Stimulated activated naive CD4-positive, alpha-beta T cell treated with Interleukin-2 at 50 U/mL for 16 hours (primary cell): ENCODE data around the gene VPS8.
"Not testable (repeated sequence)": the region's sequence is repeated elsewhere in the genome, so short reads cannot be mapped to it uniquely, and the experiment has no call there.

ENCODE experiments used
- DNase-seq: peaks from one replicate; lab custom pipeline; 2025; lab: John Stamatoyannopoulos, UW

VPS8 gene

DNA sequence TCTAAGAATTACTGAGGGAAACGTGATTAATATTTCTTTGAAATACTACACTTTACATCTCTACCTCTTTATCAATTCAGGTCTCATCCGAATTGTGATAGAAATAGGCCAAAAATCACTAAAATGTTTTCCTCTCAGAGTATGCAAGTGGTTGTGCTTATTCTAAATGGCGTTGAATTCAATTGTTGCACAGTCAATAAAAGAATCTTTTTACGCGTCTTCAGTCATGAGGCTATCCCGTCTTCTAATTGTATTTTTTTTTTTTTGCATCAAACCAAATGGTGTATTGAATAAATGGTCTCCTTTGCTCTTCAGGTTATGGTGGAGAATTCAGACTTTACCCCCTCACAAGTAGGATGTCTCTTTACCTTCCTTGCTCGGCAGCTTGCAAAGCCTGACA lies 112.6 kb downstream of the VPS8 start:
- no peak for DNase-seq

DNA sequence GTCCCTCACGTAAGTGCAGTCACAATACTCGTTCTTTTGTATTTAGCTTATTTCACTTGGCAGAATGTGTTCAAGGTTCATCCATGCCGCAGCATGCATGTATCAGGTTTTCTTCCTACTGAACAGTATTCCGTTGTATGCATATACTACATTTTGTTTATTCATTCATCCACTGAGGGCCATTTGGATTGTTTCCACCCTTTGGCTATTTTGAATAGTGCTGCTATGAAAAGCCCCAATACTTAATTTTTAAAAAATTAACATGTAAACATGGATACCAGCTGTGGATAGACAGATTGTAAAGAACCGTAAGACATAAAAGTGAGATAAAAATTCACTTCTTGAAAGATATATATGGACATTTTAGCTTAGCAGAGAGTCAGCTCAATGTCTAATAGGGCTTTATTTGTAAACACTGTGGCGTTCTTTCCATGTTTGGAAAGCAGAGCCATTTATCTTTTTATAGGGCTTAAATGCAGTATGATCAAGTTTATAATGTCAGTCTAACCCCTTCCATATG lies 115.9 kb downstream of the VPS8 start:
- no peak for DNase-seq

DNA sequence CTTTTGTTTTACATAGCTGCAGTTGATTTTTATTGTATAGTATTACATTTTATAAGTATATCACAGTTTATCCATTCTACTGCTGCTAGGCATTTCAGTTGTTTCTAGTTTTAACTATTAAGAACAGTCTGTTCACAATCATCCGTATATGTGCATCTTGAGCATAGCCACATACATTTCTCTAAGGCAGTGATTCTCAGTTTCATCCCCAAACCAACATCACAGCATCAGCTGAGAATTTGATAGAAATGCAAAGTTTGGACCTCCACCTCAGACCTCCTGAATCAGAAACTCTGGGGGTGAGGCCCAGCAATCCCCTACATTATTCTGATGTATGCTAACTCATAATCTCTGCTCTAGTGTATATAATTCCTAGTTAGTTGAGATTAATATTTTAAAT lies 120.8 kb downstream of the VPS8 start:
- DNase-seq = no peak

DNA sequence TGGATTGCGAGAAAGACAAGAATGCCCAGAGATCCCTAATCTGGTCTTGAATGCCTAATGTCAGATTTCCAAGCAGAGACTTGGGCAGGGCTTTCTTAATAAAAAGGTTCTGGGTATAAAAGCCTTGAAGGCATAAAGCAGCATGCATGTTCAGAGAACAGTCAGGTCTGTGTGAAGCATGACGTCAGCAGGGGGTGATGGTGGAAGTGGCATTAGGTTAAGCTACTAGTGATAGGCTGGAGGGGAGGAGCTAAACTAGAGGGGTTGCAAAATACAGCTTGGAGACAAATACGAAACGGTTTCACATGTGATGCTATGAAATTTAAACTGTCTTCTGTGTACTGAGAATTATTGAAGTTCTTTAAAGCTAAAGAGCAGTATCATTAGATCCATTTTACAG lies 125.6 kb downstream of the VPS8 start:
- no peak for DNase-seq

DNA sequence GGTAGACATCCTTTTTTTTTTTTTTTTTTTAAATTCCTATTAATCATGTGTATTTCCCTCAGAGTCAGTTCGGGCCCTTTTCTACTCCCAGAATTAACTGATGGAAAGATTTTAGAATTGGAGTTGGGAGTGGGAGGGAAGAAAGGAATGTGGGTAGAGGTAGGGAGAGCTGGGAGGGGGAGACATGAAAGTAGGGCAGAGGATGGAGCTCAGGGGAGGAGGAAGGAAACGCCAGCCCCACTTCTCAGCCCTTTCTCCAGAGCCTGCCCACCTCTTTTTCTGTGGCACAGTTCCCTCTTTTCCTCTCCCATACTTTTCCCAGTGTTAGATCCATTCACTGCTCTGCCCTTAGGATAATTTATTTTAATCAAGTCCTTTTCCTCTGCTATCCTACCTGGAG lies 129.4 kb downstream of the VPS8 start:
- DNase-seq = no peak

DNA sequence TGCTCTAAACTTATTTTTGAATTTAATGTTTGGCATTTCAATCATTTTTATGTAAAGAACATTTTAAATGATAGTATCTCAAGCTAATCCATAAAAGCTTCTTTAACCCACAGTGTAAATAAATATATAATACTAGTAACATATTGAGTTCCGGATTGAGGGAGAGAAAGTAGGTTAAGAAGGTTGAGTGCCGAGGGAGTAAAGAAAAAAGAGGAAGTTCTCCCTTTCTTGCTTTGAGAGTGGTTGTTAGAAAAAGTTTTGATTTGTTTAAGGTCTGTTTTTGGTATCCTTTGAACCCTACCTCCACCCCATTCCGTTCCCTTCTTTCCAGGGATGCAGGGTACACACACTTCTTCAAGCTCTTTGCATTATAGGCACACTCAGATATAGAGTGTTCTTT lies 130.8 kb downstream of the VPS8 start:
- no peak for DNase-seq

DNA sequence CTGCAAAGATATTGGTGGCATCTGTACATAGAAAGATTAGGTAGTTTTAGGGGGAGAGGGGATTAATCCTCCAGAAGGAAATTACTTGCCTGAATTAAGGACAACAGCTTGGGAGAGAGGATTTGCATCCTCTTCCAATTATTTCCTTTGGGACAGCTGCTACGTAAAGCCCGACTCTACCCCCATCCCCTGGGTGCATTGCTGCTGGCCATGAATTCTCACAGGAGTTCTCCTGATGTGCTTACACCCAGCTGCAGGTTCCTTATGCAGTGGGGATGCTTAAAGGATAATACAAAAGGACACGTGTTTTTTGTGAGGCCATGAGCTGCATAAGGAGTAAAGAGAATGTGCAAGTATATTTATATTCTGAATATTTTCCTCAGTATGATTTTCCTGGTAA lies 132.3 kb downstream of the VPS8 start:
- DNase-seq = no peak

DNA sequence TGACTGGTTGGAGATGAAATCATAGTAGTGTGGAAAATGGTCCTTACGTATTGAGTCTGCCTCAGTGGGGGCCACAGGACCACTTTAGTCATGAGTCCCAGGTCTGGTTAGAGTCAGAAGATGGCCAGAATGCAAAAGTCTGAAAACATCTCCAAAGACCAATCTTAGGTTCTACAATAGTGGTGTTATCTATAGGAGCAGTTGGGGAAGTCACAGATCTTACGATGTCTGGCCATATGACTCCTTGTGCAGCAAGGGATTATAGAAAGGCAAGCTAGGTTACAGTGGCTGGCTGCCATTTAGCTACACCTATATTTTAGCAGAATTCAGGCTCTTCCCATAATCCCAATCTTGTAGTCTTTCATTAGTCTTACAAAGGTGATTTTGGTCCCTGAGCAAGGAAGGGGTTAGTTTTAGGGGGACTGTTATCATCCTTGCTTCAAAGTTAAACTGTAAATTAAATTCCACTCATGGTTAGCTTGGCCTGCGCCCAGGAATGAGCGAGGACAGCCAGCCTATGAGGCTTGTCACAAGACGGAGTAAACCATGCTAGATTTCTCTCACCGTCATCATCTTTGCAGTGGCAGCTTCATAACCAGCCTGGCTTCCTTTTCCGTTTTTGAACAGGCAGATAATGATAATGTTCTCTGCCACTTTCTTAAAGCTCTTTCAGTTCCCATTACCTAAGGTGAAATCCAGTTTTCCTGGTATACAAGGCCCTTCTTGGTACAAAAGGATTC lies 134.1 kb downstream of the VPS8 start:
- DNase-seq = no peak

DNA sequence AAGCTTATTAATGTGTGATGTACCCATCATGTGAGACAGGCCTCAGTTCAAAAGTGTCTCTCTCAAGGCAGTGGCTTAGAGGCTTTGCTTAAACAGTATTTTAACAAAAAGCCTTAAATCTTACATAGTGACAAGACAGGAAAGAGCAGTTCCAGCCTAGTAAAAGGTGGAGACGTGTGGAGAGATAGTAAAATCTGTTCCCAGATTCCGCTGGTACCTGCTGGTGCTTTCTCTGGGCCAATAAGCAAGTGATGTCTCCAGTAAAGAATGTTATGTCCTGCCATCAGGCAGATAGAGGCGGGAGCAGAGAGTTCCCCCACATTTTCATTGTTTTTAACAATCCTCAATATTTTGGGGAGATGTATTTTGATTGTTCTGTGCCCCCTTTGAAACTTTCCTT lies 135.0 kb downstream of the VPS8 start:
- DNase-seq = no peak

DNA sequence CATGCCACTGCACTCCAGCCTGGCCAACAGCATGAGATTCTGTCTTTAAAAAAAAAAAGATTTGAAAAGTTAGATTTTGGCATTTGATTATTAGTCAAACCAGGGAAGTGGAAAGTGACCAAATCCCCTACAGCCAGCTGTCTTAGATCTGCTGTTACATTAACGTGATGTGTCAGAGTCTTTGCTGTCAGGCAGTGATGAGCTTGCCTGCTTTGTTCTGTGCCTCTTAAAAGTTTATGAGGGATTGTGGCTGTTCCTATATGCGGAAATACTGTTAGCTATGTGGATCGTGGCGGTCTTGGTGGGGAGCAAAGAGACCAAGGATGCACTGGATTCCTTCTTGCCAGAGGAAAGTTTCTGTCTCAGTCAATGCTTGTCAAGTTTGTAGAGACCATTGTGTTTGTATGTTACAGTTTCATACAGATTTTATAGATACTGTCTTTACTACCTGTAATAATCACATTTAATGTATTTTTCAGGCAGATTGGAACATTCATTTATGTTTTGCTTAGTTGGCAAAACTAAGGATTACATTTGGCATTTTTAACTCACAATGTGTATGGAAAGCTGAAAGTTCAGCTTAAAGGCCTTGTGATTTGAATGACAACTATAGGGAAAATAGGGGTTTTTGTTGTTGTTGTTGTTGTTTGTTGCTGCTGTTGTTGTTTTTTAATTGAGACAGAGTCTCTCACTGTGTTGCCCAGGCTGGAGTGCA lies 137.4 kb downstream of the VPS8 start:
- no peak for DNase-seq

DNA sequence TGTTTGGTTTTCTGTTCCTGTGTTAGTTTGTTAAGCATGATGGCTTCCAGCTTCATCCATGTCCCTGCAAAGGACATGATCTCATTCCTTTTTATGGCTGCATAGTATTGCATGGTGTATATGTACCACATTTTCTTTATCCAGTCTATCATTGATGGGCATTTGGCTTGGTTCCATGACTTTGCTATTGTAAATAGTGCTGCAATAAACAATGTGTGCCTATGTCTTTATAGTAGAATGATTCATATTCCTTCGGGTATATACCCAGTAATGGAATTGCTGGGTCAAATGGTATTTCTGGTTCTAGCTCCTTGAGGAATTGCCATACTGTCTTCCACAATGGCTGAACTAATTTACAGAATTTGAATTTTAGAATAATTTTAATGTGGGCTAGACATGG lies 138.8 kb downstream of the VPS8 start:
- not testable (repeated sequence) for DNase-seq

DNA sequence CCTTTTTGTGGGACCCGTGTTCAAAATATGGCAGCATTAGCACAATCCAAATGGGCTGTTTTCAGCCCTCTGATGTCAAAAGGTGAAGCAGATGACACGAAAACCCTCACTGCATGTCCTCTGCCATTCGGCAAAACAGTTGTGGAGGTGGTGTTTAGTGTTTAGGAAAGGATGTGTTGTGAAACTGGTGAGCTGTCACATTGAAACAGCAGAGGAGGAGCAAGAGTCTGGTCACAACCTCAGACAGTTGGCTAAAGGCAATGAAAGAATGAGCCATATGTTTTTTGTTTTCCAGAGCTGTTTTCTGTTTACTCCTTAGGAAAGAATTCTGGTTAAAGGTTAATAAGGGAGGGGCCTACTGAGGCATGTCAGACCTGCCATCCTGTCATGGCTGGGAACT lies 140.7 kb downstream of the VPS8 start:
- DNase-seq = no peak

DNA sequence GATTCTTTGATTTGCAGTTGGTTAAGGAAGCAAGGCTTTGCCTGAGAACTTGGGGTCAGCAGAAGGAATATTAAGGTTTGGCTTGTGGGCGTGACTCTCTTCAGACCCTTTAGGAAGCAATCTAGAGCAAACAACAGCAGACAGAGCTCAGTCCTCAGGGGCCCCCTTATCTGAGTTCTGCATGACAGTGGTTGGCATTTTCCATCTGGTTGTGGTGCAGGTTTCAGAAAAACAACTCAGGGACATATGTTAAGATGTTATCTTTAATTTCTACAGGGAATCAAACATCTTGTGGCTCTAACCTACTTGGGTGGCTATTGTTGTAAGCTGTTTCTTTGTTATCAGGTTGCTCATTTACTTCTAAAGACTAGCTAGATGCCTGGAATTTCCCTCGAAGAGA lies 141.4 kb downstream of the VPS8 start:
- DNase-seq = no peak

DNA sequence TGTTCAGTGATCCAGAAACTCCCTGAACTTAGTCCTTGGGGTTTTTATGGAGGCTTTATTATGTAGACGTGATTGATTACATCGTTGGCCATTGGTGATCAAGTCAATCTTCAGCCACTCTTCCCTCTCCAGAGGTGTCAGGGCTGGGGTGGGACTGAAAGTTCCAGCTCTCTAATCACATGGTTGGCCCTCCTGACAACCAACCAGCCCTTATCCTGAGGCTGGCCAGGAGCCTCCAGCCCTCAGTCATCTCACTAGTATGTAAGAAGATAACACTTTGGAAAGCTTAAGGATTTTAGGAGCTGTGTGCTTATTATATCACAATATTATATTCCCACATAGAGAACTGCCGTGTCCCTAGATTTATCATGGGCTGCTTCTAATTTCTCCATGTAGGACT lies 142.3 kb downstream of the VPS8 start:
- DNase-seq = no peak

DNA sequence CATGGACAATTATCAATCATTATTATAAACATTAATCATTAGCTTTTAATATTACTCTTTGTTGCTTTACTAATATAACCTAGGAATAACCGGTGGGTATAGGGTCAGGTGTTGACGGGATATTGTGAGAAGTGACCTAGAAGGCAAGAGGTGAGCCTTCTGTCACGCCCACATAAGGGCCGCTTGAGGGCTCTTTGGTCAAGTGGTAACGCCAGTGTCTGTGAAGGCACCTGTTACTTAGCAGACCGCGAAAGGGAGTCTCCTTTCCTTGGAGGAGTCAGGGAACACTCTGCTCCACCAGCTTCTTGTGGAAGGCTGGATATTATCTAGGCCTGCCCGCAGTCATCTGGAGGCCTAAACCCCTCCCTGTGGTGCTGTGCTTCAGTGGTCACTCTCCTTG lies 142.9 kb downstream of the VPS8 start:
- DNase-seq = not testable (repeated sequence)

DNA sequence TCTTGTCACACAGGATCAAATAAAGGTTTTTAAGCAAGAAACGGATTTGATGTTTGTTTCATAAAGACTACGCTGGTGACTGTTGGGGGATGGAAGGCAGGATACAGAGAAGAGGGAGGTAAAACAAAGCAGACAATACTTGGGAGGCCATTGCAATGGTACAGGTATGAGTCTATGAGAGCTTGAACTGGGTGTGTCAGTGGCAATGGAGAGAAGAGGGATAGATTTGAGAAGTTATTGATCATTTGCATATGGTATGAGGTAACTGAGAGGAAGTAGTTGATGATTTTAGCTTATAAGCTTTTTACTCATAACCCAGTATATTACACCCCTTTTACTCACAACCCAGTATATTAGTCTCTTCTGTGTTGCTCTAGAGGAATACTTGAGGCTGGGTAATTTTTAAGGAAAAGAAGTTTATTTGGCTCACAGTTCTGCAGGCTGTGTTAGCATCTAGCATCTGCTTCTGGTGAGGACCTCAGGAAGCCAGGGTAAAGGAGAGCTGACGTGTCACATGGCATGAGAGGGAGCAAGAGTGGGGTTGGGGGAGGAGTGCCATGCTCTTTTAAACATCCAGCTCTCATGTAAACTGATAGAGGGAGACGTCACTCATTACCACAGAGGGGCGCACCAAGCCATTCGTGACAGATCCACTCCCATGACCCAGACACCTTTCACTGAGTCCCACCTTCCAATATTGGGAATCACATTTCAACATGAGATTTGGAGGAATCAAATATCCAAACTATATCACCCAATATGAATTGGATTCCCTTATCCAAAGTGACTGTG lies 153.9 kb downstream of the VPS8 start:
- no peak for DNase-seq

DNA sequence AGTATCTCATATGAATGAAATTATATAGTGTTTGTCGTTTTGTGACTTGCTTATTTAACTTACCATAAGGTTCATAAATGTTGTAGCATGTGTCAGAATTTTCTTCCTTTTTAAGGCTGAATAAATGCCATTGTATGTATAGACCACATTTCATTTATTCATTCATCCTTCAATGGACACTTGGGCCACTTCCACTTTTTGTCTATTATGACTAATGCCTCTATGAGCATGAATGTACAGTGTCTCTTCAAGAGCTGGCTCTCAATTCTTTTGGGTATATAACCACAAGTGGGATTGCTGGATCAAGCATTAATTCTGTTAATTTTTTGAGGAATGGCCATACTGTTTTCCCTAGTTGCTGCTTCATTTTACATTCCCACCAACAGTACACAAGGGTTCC lies 156.1 kb downstream of the VPS8 start:
- no peak for DNase-seq

DNA sequence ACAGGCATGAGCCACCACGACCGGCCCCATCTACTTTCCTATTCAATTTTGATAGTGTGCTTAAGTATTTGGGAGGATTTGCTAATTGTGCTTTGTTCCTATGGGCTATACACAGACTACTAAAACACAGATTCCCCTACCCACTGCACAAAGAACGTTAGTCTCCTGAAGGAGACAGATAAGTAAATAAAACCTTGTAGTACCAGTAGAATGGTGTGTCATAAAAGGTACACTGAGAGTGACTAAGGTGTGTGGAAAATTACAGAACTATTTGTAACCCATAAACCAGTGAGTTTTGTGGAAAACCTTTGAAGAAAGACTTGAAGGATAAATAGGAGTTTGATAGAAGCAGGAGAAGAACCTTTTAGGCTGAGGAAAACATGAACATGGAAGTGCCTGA lies 158.2 kb downstream of the VPS8 start:
- DNase-seq = no peak

DNA sequence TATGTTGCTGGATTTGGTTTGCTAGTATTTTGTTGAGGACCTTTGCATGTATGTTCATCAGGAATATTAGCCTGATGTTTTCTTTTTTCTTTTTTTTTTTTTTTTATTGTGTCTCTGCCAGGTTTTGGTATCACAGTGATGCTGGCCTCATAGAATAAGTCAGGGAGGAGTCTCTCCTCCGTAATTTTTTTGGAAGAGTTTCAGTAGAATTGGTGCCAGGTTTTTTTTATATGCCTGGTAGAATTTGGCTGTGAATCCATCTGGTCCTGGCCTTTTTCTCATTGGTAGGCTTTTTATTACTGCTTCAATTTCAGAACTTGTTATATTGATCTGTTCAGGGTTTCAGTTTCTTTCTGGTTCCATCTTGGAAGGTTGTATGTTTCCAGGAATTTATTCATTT lies 165.8 kb downstream of the VPS8 start:
- no peak for DNase-seq

DNA sequence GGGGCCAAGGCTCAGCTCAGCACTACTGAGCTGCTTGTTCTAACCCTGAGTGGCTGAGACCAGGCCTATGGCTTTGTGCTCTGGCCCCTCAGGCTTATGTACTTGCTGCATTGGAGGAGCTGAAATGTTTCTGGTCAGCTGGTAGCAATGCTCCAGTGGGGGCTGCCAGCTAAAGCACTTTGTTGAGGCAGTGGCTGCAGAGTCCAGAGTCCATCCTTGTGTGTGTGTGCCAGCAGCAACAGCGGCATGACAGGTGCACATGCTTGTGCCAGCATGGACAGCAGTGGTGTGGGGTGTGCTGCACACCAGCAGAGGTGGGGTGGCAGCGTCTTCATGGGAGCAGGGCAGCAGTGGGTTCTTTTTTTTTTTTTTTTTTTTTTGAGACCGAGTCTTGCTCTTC lies 169.1 kb downstream of the VPS8 start:
- DNase-seq = no peak

DNA sequence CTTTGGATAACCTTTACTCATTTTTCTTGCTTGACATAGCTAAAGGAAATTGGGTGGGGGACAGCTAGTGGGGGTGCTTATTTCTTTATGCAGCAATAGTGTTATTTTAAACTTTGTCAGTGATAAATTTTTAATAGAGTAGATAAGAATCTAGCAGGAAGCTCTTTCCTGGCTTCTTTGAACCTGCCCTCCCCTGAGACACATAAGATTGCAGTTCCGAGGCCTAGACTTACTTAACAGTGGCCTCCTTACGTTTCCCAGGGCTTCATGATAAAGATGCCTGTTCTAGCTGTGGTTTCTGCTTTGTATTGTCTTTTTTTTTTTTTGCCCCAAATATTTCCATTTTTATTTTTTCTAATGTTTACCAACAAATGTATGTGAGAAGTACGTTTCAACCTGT lies 170.1 kb downstream of the VPS8 start:
- no peak for DNase-seq

DNA sequence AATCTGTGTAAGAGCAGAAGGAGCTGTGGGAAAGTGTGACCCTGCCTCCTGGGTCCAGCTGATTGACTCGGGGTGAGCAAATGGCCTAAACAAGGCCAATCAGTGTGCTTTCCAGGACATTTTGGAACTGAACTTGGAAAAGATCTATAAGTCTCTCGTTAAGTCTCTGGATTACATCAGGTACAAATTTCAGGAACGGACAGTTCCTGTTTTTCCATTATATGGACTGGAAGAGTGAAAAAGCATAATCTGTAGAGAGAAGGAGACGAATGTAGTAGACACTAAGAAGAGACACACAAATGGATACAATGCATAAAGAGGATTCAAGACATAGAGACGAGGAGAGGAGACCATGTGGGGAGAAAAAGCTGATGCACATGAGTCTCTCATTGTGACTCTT lies 173.6 kb downstream of the VPS8 start:
- DNase-seq = no peak

DNA sequence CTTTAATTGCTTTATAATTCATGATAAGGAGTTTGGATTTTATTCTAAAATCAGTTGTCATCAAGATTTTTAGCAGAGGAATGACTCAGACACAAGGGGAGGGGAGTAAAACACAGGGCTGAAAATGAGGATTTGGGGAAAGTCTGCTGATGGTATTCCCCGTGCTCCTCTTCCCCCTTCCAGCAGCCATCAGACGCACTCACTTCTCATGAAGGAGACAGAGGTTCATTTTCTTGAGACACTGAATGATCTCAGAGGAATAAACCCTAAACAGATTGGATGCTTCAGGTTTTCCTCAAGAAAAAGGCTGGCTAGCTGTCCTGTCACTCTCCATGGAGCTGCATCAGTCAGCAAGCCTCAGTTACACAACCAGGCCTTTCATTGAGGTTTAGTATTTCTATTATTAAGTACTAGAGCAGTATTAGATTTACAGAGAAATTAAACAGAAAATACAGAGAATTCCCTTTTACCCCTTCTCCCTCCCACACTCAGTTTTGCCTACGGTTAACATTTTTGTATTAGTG lies 174.5 kb downstream of the VPS8 start:
- DNase-seq = no peak
